HT-29 (cell line): ENCODE results near the gene ACOX3. TPM values are rescaled to one million over a fixed set of nuclear protein-coding genes. Genes with fewer than 3 reads are reported as not detected.
"Not testable (repeated sequence)": the region's sequence is repeated elsewhere in the genome, so short reads cannot be mapped to it uniquely, and the experiment has no call there.

ENCODE experiments used
- DNase-seq: peaks from one replicate; pipeline ENCODE4 v3.0.0-alpha.2; 2015; ENCODE audit warnings: low spot score
- total RNA-seq: library from RNA; depleted of rRNA; stranded (reverse); fragments of >200 nt; shearing (Covaris generic); gene quantifications from 2 replicates; pipeline ENCODE4 v1.2.3, GENCODE V29; 2014

Gene ACOX3
- total RNA-seq, 1 experiment from 2014 or later, result 7.5 TPM

DNA sequence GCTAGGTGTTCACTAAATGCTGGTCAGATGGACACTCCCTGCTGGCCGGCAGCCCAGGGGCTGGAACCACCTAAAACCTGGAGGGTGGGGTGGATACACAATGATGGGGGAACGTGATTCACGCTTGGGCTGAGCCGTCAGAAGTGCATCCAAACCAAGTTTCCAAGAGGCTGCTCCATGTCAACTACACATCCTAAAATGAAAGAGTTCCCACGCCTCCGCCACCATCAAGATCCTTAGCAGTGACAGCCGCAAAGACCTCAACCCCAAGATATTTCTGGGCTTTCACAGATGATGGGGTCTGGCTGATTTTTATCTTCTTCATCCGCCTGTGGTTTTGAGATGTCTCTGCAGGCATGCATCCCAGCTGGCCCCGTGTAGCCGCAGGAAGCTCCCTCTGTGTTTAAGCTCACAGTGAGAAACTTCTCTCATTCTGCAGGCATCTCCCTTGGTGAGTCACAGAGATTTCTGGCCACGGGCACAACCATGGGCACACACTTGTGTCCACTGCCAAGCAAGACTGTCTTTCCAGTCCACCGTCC, 86.5 kb downstream of the ACOX3 start:
- DNase-seq, result no peak

GRCh38 chr4:8353158-8353669, 87.3 kb downstream of the ACOX3 start:
- DNase-seq, result no peak

DNA sequence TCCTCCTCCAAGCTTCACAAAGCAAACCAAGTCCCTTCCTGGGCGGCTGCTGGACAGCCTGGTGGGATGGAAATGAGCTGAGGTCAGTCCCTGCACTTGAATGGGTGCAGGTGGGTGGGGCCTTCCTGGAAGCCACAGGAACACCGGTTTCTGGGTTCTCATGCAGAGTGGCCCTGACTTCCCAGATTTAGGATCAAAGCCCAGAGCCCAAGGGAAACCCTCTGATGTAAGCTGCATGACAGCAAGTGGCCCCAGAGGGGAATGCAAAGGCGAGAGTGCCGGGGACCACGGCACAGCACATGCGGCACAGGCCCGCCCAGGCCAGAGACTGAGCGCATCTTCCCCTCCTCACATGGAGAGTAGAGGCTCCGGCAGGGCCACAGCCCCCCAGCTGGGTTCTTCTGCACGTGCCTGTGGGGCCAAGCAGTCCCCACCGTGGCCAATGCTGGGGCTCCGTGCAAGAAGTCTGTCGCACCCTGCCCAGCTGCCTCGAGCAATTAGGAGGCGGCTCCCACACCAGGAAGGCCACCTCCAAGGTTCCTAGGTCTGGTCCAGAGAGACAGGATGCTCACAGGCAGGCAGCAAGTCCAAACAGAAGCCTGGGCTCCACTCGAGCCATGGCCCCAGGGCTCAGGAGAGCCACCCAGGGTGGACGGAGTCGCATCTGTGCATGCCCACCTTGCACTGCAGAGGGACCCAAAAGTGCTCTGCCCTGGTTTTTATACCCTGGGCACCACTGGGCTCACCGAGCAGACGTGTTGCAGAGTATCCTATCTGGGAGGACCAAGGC, 88.0 kb downstream of the ACOX3 start:
- DNase-seq, result no peak

DNA sequence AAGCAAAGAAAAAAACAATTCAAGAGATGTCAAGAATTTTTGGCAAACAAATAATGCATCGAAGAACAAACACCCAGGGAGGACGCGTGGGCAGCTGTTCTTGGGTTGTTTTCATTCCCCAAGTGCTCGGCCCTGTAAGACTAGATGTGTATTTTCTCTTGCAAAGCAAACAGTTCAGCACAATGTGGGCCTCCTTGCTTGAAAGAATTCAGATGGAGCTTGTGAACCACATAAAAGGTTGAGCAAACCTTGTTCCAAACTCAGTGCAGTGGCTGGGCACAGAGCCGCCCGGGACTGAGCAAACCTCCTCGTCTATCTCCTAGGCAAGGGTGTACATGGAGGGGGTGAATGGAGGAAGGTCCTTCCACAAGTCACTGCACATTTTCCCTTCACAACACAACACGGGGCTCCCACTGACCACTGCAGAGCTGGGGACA, 88.6 kb downstream of the ACOX3 start:
- no peak for DNase-seq

DNA sequence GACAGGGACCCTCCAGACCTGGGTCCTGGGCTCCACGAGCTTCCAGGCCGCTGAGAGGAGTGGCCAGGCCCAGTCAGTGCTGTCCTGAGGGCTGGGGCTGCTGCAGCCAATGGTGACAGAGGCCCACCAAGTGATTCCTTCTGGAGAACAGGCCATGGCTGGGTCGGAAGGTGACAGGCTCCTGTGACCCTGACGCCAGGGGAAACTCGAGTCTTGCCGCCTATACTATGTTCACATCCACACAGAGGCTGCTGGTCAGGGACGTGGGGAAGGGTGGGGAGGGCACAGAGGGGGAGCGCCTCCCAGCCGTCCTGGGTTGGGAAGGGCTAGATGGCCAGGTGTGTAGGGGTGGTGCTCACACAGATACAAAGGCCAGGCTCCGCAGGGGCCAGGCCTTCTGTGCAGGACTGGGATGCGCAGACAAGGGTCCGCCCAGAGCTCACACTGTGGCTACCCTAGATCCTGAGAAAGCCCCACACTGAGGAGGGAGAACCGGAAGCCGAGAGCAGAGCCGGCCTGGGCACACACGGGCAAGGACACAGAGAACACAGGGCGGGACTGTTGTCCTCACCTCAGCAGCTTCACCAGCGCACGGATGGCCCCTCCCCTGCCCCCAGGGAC, 89.6 kb downstream of the ACOX3 start:
- no peak for DNase-seq

GRCh38 chr4:8350352-8350751, 90.2 kb downstream of the ACOX3 start:
- DNase-seq, result no peak

- no peak for DNase-seq
Measured at GRCh38 chr4:8349664-8350236, 90.8 kb downstream of the ACOX3 start.

GRCh38 chr4:8349236-8349635, 91.3 kb downstream of the ACOX3 start:
- DNase-seq, result not testable (repeated sequence)

DNA sequence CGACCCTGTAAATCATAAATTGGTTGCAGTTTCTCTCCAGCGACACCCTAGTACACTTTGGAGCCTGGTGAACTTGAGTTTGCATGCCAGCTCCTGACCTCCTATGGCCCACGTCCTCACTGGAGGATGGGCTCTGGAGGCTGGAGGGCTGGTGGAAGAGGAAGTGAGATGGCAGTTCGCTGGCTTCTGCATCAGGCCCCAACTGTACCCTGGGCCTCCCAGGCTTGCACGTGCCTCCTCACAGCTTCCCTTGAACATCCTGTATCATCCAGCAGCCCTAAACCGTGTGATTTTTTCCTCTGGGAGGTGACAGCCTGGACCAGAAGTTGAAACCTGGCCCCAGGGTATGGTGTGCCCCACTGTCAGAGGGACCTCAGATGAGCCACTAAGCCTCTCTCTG, 92.5 kb downstream of the ACOX3 start:
- DNase-seq, result no peak

- DNase-seq, result no peak
Measured at GRCh38 chr4:8347660-8348059, 92.9 kb downstream of the ACOX3 start.

DNA sequence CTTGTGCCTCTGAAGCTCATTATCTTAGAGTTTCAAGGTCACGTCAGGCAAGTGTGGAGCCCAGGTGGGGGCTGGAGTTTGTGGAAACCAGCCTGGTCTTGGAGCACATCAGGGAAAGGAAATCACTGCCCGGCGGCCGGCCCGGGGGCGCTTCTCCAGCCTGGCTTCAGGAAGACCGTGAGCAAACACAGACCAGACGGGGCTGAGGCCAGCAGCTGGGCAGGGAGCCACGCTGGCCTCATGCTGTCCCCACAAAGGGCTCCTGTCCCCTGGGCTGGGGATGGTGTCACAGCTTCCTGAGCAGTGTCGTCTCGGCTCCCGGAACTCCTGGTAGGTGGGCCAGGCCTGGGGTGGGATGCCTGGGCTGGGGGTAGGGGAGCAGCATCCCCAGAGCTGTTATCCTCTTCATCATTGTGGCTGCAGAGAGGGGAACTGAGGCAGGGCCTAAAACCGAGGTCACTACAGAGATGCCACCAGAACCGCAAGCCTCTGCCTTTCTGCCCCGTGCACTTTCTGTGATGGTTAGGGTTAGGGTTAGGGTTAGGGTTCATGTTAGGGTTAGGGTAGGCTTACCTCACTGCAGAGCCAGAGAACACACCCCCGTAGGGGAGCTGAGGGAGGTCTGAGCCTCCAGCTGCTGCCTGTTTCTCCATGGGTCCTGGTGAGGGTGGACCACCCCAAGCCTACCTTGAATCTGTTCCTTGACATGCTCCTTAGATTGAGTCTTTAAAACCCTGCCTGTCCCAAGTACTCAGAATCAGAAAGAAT, 93.5 kb downstream of the ACOX3 start:
- no peak for DNase-seq

DNA sequence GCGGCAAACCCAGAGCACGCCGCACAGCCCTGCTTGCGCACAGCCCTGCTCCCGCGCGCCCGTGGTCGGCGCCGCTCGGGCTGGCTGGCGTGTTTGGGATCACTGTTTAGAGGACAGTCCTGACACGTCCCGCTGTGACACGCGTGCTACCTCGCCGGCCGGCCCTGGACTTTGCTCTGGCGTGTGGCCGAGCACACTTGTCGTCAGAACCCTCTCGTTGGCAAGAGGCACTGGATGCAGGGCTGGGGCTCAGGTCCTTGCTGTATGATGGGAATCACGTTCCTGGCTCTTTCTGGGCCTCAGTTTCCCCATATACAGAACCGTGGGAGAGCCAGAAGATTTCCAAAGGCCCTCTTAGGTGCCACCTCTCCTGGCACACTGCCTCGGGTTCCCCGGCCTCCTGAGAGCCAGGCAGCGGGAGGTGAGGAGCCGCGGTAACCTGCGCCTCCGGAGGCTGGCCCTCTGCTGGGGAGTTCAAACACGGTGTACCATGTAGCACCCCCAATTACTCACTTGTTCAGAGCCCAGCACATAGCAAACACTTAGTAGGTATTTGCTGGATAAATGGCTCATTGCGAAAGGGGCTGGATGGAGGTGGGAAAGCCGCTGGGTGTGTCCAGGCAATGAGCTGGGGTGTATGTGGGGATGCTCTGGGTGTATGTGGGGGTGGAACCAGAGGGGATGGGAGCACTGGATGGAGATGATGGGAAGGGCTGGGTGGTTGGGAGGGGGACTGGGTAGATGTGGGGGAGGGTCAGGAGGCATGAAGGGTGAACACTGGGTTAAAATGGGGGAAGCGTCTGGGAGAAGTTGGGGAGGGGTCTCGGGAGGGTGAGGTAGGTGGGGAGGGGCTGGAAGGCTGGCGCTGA, 94.3 kb downstream of the ACOX3 start:
- no peak for DNase-seq

- DNase-seq, result no peak
Measured at GRCh38 chr4:8345053-8345945, 95.2 kb downstream of the ACOX3 start.

GRCh38 chr4:8344377-8344776, 96.1 kb downstream of the ACOX3 start:
- no peak for DNase-seq

DNA sequence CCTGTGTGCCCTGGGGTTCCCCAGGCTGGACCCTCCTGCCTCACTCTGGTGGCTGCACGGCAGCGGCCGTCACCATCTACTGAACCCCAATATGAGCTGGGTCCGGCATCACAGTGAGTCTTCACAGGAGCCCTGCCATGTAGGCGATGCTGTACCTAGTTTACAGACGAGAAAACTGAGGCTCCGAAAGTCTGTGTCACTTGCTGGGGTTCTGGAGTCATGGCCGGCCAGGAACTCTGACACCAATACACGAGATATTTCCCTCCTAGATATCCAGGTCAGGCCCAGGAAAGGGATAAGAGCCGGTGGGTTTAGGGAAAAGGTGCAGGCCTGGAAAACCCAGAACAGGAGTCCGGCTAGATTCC, 96.6 kb downstream of the ACOX3 start:
- no peak for DNase-seq

- no peak for DNase-seq
Measured at GRCh38 chr4:8343262-8343966, 97.1 kb downstream of the ACOX3 start.

DNA sequence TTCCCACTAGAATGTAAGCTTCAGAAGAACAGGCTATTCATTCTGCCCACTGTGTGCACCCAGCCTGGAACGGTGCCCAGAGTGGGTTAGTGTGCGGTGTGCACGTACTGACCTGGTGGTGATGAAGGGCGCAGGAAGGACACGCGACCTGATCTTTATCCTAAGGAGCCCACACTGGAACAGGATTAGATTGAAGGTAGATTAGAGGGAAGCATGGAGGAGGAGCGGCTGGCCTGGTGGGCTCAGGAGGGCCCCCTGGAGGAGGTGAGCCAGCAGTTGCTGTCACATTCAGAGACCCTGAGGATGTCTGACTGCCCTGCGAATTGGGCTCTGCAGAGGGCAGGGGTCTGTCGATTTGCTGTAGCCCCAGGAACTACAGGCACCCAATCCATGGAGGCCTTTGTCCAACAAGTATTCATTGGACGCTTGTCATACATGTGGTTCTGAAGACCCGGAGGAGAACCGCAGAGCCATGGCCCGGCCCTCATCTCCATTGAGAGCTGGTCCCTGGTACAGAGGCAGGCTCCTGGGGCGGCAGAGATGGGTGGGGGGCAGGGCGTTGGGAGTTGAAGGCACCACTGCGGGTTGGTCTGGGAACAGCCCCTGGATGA, 97.8 kb downstream of the ACOX3 start:
- DNase-seq, result no peak

GRCh38 chr4:8341691-8342090, 98.8 kb downstream of the ACOX3 start:
- DNase-seq, result no peak

DNA sequence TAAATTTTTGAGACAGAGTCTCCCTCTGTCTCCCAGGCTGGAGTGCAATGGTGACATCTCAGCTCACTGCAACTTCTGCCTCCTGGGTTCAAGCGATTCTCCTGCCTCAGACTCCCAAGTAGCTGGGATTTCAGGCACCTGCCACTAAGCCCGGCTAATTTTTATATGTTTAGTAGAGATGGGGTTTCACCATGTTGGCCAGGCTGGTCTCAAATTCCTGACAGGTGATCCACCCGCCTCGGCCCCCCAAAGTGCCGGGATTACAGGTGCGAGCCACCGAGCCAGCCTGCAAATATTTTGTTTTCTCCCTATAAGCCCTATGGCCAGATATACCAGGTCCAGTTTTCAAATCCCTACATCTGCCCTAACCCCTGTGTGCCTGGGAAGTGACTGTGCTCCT, 99.2 kb downstream of the ACOX3 start:
- not testable (repeated sequence) for DNase-seq
